GM19463 (cell line): ENCODE data around the gene DCX.

Source experiments
- ATAC-seq: cut with Tn5 transposase; IDR thresholded peaks from one replicate; pipeline ENCODE4 v1.9.1; 2021; ENCODE audit warnings: mild to moderate bottlenecking, moderate library complexity; ENCODE audit not compliant: unreplicated experiment

The DCX gene

DNA sequence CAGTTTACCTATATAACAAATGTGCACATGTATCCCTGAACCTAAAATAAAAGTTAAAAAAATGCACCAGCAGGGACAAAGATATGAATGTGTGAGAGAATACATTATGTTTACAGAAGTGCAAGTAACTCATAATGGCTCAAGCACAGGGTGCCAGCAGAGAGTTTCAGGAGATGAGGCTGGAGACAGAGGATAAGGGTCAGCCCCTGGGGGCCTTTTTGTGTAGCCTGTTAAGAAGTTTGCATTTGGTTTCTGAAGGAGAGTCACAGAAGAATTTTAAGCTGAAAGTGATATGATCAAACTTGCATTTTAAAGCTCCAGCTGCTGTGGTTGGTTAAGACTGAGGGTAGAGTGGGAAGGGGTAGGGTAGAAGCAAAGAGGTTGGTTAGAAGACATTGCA, 93.1 kb downstream of the DCX start:
- ATAC-seq: no peak

DNA sequence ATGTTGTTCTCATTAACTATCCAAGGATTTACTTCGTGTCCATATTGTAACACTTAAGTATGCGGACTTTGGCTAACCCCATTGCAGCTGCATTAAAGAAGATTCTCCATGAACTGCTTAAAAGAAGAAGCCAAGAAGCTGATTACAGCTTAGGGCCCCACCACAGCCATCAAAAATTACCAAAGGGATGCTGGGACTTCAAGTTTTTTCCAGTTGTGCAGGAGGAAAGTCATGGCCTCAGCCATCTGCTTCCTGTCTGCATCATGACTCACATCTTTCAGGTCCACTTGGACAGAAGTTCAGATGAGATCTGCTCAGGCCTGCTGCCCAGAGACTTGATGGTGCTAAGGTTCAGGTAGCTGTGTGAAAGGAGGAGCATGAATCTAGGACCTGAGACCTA, 102.9 kb downstream of the DCX start:
- ATAC-seq: no peak

GRCh38 chrX:111308039-111308438, 104.0 kb downstream of the DCX start:
- ATAC-seq: no peak

GRCh38 chrX:111302284-111302683, 109.7 kb downstream of the DCX start:
- no peak for ATAC-seq

DNA sequence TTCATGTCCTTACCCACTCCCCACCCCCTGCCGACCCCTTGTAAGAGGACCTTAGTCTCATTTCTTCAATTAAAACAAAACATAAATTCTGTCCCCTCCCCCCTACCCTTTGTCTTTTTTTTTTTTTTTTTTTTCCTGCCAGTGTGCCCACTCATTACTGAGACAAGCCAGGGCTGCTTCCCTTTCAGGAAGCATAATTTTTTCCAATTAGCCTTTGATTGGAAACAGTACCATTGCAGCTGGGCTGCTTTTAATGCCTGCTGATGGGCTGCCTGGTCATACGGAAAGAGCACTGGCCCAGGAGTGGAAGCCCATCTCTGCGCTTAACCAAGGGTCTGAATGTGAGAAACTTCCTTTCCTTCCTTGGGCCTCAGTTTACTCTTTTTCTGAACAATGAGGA, 123.2 kb downstream of the DCX start:
- no peak for ATAC-seq

DNA sequence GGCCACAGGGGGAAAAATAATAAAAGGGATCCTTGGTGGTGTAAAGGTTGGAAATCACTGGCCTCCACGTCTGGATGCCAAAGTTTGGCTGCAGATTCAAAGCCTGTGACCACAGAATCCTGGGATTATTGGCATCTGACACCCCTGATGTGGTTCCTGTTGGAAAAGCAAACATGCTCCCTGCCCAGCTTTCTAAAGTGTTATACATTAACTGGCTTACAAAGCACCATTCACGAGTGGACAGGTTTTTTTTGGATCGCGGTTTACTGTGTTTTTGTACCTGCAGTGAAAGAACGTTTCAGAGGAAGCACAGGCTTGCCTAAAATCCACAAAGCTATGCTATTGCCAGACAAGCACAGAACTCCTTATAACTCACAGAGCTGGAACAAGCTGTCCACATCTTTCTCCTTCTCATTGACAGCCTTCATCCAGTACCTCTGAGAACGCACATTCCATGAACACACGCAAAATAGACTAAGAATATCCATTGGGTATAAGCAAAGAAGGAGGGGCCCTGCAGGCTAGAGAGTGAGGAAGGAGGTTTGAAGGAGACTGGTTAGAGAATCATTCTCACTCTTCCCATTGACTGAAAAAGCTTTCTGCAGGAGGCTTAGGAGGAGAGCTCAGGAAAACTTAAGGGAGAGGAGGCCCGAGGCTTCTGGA, 127.2 kb downstream of the DCX start:
- no peak for ATAC-seq

GRCh38 chrX:111283446-111283845, 128.5 kb downstream of the DCX start:
- ATAC-seq: no peak

DNA sequence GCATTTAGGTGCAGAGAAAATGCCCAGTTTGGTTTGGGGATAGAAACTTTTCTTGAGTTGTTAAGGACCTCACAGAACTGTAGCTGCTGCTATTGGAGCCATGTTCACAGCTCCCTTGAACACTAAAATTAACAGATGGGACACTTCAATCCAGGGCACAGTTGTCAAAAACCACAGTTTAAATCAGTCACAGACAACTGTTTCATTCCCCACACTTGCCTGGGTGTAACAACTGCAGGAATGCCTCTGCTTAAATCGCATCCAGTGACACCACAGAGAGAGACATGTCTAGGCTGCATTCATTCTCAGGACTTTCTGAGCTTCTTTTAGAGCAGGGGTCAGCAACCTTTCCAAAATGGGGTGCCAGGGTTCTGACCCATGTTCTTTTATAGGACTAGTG, 129.0 kb downstream of the DCX start:
- ATAC-seq: no peak

DNA sequence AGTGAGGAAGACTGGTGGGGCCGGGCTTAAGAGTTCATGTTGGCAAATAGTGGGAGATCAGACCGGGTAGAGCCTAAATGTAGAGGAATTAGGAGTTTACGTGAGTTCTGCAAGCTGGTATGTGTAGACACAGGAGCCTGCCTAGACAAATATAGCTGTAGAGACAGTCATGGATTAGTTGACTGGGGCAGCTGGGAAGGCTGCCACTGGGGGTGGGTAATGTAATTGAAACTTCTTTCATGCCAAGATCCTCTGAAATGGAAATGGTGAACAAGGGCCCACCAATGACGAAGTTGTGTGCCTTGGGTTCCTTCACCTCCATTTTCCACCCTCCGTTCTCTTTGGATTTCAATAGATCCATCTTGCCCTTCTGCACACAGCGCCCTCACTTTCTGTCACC, 129.9 kb downstream of the DCX start:
- no peak for ATAC-seq

DNA sequence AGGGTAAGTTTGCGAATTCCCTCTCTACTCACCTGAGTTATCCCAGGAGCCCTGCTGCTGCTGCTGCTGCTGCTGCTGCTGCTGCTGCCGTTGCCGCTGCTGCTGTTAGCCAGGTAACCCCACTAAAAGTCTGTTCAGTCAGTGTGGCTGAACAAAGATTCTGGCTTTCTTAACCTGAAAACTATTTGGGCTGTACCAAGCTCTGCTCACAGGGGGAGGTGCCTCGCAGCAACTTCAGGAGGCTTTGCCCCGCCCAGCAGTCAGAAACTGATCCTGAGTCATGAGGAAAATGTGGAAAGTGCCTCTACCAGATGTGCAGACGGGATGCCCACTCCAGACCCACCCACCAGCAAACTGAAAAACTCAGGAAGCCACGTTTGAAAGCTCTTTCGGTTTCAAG, 141.7 kb downstream of the DCX start, which contains the start of gene CAPN6:
CAPN6 (minus strand) TSS at position 145 of the 400 bp plus-strand sequence. CDS start 6,547 bp downstream, outside the sequence.
- no peak for ATAC-seq

- ATAC-seq: no peak
Observed at GRCh38 chrX:111268506-111268905, 143.5 kb downstream of the DCX start.

GRCh38 chrX:111265486-111265885, 146.5 kb downstream of the DCX start:
- no peak for ATAC-seq

DNA sequence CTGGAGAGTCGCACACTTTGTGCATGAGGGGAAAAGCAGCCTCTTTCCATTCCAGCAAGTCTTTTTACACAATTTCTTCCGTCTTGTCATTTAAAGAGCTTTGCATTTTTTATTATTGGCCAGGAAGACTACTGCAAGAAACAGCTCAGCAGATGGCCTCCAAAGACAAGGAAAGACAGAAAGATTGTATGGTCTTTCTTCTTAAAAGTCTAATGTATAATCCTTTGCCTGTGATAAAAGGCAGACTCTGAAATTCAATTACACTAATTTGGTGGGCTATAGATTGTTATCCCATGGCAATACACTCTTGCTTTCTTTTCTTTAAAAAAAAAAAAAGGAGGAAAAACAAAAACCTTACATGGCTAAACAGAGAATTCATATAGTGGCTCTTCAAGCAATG, 147.6 kb downstream of the DCX start:
- ATAC-seq: no peak

- ATAC-seq: no peak
Observed at GRCh38 chrX:111262086-111262485, 149.9 kb downstream of the DCX start.

- ATAC-seq: no peak
Observed at GRCh38 chrX:111260451-111260850, 151.5 kb downstream of the DCX start.

GRCh38 chrX:111259559-111259958, 152.4 kb downstream of the DCX start:
- ATAC-seq: no peak

DNA sequence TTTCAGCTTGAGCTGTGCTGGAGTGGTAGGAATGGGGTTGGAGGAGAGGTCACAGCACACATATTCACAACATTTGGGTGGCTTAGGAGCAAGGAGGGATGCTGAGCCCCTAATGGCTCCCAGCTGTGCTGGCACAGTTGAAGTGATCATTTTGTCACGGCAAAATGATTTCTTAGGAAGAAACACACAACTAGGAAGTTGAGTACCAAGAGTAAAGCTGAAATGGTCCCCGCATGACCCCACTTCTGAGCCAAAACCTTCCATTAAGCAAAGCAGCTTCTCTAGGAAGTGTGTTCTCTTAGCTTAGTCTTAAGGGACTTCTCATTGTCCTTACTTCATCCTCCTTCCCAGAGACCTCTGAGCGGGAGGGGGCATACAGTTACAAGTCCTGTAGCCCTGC, 154.3 kb downstream of the DCX start:
- ATAC-seq: no peak

DNA sequence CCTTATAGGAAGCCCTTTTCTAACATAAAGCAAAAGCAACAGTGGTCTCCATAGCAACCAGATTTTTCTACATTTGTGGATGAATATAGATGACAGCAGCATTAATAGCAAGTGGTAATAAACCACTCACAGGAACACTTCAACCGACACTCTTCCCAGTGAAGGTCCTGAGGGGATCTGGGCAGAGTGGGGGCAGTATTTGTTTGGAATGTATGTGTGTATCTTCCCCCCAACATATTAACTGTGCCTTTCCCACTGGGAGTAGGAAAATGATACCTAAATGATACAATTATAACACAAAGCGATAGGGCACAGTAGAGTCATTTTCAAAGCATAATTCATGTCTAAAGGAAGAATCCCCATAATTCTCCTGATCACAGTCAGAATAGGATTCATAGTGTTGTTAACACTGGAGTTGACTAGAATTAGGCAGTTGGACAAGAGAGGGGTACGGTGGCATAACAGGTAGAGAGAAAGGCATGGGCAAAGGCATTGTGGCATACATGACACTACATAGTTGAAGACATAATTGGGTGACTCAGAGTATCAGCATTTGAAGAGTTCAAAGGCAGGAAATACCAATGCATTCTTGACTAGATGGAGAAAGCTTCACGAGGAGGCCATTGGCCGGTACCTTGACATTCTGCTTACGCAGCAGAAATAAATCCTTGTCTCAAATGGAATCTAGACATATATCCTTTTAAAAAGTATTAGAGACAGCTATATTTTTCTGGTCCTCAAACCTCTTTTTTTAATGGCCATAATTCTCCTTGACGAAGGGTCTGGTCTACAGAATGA, 156.9 kb downstream of the DCX start:
- ATAC-seq: no peak

DNA sequence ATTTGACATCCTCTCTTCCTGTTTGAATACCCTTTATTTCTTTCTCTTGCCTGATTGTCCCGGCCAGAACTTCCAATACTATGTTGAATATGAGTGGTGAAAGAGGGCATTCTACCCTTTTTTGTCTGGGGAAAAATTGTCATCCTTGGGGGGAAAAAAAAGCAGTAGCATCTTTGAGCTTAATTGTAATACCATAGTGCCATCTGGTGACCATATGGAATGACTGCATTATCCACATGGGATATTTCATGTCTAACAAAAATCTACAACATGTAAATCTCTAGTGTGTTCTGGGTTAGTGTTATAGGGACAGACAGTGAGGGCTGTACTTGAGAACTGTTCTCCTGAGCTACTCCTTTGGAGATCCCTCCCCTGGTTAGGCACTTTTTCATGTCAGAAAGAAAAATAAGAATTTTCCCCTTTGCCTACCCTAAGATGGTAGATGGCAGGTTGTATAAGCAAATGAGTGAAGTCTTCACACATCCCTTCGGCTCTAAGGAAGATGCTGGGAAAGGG, 167.7 kb downstream of the DCX start:
- ATAC-seq: no peak
